Posterior vena cava (tissue), 2 donors: Measurements from ENCODE around the gene LIMCH1. TPM values are rescaled to one million over a fixed set of nuclear protein-coding genes. Genes with fewer than 3 reads are reported as not detected.
"Not testable (repeated sequence)": the region's sequence is repeated elsewhere in the genome, so short reads cannot be mapped to it uniquely, and the experiment has no call there.

Experiments
- DNase-seq: peaks from one replicate; pipeline ENCODE4 v3.0.0-alpha.2; 2020; ENCODE audit warnings: low spot score
- intact Hi-C, 2 donors: fragments of 100-400 bp; cut with DNase I; formaldehyde crosslinking; loops; one replicate each; pipeline versions ENCODE4 v1.14.1 to v1.14.2; 2022 to 2023
- total RNA-seq, 2 donors: library from RNA; stranded (reverse); fragmentation: NEBNext Ultra II Directional; extraction: Animal tissue kit (Norgen Biotek cat#: 25700); gene quantifications; one replicate each; pipeline ENCODE4 v1.2.1, GENCODE V29; 2021
- donor health status: DM: yes; HTN: yes; CAD: no.
- donor health status: DM: yes; HTN: yes; CAD: no.

The LIMCH1 gene
- total RNA-seq, 2 donors from 2014 or later, result 38.7 to 68.0 TPM

GRCh38 chr4:41693629-41694028 lies 155.7 kb downstream of the LIMCH1 start:
- intact Hi-C loops, result loop anchor here (10.0 kb wide), 1 partner anchor 191 kb away; no protein-coding TSS in a partner anchor

GRCh38 chr4:41696131-41696530 lies 158.2 kb downstream of the LIMCH1 start:
- DNase-seq, result no peak
- intact Hi-C loops, result loop anchor here (10.0 kb wide), 1 partner anchor 189 kb away; no protein-coding TSS in a partner anchor

More at GRCh38 chr4:41693629-41694028, 155.7 kb downstream of the LIMCH1 start:
- DNase-seq, result no peak

- intact Hi-C loops, result loop anchor here (10.0 kb wide), 1 partner anchor 188 kb away; no protein-coding TSS in a partner anchor
- no peak for DNase-seq
These were observed 158.8 kb downstream of the LIMCH1 start for GRCh38 chr4:41696763-41697162.

- DNase-seq, result no peak
- intact Hi-C loops, result loop anchor here in 1 of 2 donors (5.0 kb wide), 1 partner anchor 840 kb away; no protein-coding TSS in a partner anchor
These were observed 164.0 kb downstream of the LIMCH1 start for GRCh38 chr4:41701983-41702382.

GRCh38 chr4:41702770-41703169 lies 164.8 kb downstream of the LIMCH1 start:
- DNase-seq, result no peak
- intact Hi-C loops, result loop anchor here in 1 of 2 donors (5.0 kb wide), 1 partner anchor 840 kb away; no protein-coding TSS in a partner anchor

- no peak for DNase-seq
- intact Hi-C loops, result loop anchor here in 1 of 2 donors (5.0 kb wide), 1 partner anchor 839 kb away; no protein-coding TSS in a partner anchor
These were observed 165.8 kb downstream of the LIMCH1 start for GRCh38 chr4:41703785-41704184.

GRCh38 chr4:41709844-41710481 lies 172.0 kb downstream of the LIMCH1 start:
- intact Hi-C loops, result no loop called here
- no peak for DNase-seq

- intact Hi-C loops, DNase-seq: not testable (repeated sequence)
These were observed 173.7 kb downstream of the LIMCH1 start for GRCh38 chr4:41711654-41712053.

GRCh38 chr4:41712425-41712824 lies 174.5 kb downstream of the LIMCH1 start:
- DNase-seq, result no peak
- intact Hi-C loops, result no loop called here

GRCh38 chr4:41713768-41714167 lies 175.8 kb downstream of the LIMCH1 start:
- intact Hi-C loops, result no loop called here
- DNase-seq, result no peak

- no peak for DNase-seq
- intact Hi-C loops, result no loop called here
These were observed 176.5 kb downstream of the LIMCH1 start for GRCh38 chr4:41714364-41715000.

- no peak for DNase-seq
- intact Hi-C loops, result no loop called here
These were observed 177.2 kb downstream of the LIMCH1 start for GRCh38 chr4:41715155-41715554.

- intact Hi-C loops, result no loop called here
- no peak for DNase-seq
These were observed 180.9 kb downstream of the LIMCH1 start for GRCh38 chr4:41718907-41719306.

GRCh38 chr4:41719417-41719816 lies 181.5 kb downstream of the LIMCH1 start:
- DNase-seq, result no peak
- intact Hi-C loops, result no loop called here

- intact Hi-C loops, result no loop called here
- DNase-seq, result no peak
These were observed 184.2 kb downstream of the LIMCH1 start for GRCh38 chr4:41722181-41722580.

GRCh38 chr4:41723286-41723685 lies 185.3 kb downstream of the LIMCH1 start:
- intact Hi-C loops, result no loop called here

GRCh38 chr4:41725254-41725653 lies 187.3 kb downstream of the LIMCH1 start:
- intact Hi-C loops, result no loop called here
- DNase-seq, result no peak

More at GRCh38 chr4:41723286-41723685, 185.3 kb downstream of the LIMCH1 start:
- DNase-seq, result no peak

GRCh38 chr4:41727861-41728572 lies 190.1 kb downstream of the LIMCH1 start:
- intact Hi-C loops, result no loop called here
- DNase-seq, result no peak

- DNase-seq, result no peak
- intact Hi-C loops, result no loop called here
These were observed 190.6 kb downstream of the LIMCH1 start for GRCh38 chr4:41728573-41728913.

GRCh38 chr4:41731569-41732126 lies 193.7 kb downstream of the LIMCH1 start:
- intact Hi-C loops, result no loop called here
- DNase-seq, result no peak
